GM19467 (cell line): ENCODE results near the gene ISOC2.
"Not testable (repeated sequence)": the region's sequence is repeated elsewhere in the genome, so short reads cannot be mapped to it uniquely, and the experiment has no call there.

ENCODE experiments used
- ATAC-seq: cut with Tn5 transposase; IDR thresholded peaks from one replicate; pipeline ENCODE4 v1.9.1; 2021; ENCODE audit warnings: mild to moderate bottlenecking, moderate library complexity; ENCODE audit not compliant: unreplicated experiment

ISOC2 gene

DNA sequence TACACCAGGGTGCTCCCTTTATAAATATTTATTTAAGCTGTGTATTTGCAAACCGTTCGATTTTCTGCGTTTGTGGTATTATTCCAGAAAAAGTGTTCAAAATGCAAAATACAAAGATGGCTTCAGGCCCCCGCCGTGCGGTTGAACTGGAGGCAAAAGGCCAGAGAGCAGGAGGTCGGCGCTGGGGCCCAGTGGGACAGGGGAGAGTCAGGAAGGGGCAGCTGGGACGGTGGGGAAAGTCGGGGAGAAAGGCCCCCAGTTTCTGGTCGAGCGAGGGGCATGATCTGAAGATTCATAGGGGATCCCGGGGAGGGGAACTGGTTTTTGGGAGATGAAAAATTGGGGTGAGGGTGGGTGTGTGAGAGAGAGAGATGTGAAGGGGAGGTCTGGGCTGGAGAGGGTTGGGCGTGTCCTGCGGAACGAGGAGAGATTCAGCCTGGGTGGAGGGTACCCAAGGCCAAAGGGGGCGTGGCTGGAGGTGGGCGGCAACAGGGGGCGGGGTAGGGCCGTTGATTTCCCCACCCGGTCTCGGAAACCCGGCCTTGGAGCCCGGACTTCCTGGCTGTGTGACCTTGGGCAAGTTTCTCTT lies 678 bp downstream of the ISOC2 start:
- no peak for ATAC-seq

DNA sequence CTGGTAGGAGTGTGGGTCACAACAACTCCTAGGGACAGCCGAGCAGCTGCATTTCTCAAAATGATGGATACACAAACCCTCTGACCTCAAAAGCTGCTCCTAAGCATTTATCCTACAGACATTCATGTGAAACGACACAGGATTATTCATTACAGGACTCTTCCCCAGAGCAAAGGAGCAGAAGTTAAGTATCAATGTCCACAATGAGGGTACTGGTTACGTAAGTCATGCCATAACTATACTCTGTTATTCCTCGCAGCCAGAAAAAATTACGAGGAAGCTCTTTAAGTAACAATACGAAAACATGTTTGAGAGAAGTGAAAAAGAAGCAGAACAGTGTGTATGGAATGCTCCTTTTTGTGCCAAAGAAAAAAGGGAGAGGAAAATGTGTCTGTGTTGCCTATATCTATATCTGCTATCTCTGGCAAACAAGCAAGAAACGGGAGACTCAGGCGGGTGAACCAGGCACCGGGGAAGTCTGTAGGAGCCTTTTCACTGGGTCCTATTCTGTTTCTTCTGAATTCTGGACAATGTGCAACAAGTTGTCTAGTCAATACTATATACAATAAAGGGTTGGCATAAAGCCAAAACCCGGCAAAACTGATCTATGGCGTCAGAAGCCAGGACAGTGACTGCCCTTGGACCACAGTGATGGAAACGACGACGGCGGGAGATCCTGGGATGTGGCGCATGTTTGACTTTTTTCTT lies 1.3 kb downstream of the ISOC2 start:
- no peak for ATAC-seq

DNA sequence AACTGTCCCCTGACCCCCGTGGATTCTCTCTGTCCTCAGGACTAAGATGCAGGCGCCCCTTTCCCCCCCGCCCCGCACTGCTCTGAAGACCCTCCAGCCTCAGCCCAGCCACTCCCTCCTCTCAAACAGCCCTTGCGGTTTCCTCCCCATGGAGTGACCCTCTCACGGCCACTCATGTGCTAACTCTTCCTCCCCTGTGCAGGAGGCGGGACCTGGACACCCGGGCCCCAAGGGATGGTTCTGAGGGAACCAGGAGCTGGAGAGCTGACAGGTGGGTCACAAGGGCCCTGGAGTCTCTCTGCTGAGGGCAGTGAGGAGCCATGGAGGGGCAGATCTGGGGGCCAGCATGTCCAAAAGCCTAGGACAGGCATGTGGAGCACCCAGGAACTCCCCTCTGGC lies 1.9 kb downstream of the ISOC2 start:
- no peak for ATAC-seq

- no peak for ATAC-seq
Observed at GRCh38 chr19:55457683-55458457, 3.6 kb downstream of the ISOC2 start.

GRCh38 chr19:55456347-55456746 lies 5.1 kb downstream of the ISOC2 start:
- no peak for ATAC-seq

GRCh38 chr19:55455576-55456235 lies 5.7 kb downstream of the ISOC2 start:
- no peak for ATAC-seq

- ATAC-seq = no peak
Observed at GRCh38 chr19:55454787-55455243, 6.6 kb downstream of the ISOC2 start.

- no peak for ATAC-seq
Observed at GRCh38 chr19:55453511-55454260, 7.8 kb downstream of the ISOC2 start.

- ATAC-seq = no peak
Observed at GRCh38 chr19:55452749-55453346, 8.6 kb downstream of the ISOC2 start.

GRCh38 chr19:55451965-55452748 lies 9.3 kb downstream of the ISOC2 start:
- no peak for ATAC-seq

- ATAC-seq = no peak
Observed at GRCh38 chr19:55451163-55451964, 10.1 kb downstream of the ISOC2 start.

GRCh38 chr19:55449469-55449868 lies 12.0 kb downstream of the ISOC2 start:
- no peak for ATAC-seq

DNA sequence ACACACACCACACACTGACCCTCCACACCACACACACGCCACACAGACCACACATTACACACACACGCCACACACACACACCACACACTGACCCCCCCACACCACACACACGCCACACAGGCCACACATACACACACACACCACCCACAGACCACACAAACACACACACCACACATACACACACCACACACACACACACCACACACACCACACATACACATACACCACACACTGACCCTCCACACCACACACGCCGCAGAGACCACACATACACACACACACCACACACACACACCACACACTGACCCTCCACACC lies 13.3 kb downstream of the ISOC2 start:
- not testable (repeated sequence) for ATAC-seq

DNA sequence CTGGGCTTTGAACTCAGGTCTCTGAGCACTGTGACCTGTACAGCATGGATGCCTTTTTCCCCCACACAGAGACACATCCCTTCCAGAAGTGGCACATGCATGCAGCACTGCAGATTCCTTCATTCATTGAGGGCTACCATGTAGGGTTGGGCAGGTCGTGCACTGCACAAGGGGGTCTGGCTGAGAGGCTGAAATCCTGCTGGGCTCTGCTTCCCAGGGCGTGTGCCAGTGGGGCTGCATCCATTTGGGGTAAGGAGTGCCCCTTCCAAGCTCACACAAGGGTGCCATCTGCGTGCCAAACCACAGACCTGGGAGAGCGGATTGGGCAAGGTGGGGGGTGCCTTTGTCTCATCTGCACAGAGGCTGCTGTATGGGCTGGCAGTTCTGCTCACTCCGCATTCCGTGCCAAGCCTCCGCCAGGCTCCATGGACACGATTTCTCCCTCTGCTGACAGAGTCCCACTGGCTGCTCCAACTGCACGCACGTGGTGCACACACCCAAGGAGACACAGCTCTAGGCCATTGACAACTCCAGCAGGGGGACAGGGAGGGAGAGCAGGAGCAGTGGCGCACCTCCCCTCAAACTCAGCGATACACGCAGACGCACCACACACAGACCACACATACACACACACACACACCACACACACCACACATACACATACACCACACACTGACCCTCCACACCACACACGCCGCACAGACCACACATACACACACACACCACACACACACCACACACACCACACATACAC lies 13.8 kb downstream of the ISOC2 start:
- ATAC-seq = no peak

DNA sequence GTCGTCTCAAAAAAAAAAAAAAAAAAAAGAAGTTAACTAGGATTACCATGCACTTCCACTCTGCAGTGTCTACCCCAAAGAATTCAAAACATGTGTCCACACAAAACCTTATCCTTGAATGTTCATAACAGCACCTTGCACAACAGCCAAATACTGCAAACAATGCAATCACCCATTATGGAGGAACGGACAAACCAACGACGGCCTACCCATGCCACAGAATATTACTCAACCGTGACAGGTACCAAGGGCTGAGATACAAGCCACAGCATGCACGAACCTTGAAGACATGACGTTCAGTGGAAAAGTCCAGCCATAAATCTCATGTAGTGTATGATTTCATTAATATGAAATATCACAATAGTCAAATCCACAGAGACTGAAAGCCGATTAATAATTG lies 15.4 kb downstream of the ISOC2 start:
- ATAC-seq = no peak

- ATAC-seq = no peak
Observed at GRCh38 chr19:55444646-55445045, 16.8 kb downstream of the ISOC2 start.

- no peak for ATAC-seq
Observed at GRCh38 chr19:55443824-55444480, 17.5 kb downstream of the ISOC2 start.
